Activated T-helper 2 cell treated with anti-CD3 and anti-CD28 coated beads, Interferon-gamma antibody, Interleukin-2, Interleukin-4, amounts not matched to agents 10 μg/mL and 5 μg/mL and 100 μg/mL, durations not matched to agents 14 hours and 24 hours and 36 hours (primary cell): ENCODE measurements around the gene SCT. TPM values are rescaled to one million over a fixed set of nuclear protein-coding genes. Genes with fewer than 3 reads are reported as not detected.
A peak's percentile ranks its signal among the peaks of the same experiment; 100 is the strongest.

Source experiments
- DNase-seq: peaks from one replicate; pipeline ENCODE4 v3.0.0; 2021; ENCODE audit warnings: low spot score
- H3K27ac Mint-ChIP-seq: one replicate; pipeline ENCODE4 v1.8.0; 2021; ENCODE audit warnings: mixed read lengths
- H3K27me3 Mint-ChIP-seq: one replicate; pipeline ENCODE4 v1.8.0; 2021; ENCODE audit warnings: low read depth, mixed read lengths
- H3K36me3 Mint-ChIP-seq: one replicate; pipeline ENCODE4 v1.8.0; 2021; ENCODE audit warnings: low read depth, mixed read lengths
- H3K4me1 Mint-ChIP-seq: one replicate; pipeline ENCODE4 v1.8.0; 2021; ENCODE audit warnings: low read depth, mixed read lengths
- H3K4me3 Mint-ChIP-seq: one replicate; pipeline ENCODE4 v1.8.0; 2021; ENCODE audit warnings: low read depth, mild to moderate bottlenecking, moderate library complexity, mixed read lengths
- H3K9me3 Mint-ChIP-seq: one replicate; pipeline ENCODE4 v1.8.0; 2021; ENCODE audit warnings: mixed read lengths
- intact Hi-C: fragments of 100-400 bp; cut with micrococcal nuclease; formaldehyde crosslinking; loops from one replicate; pipeline ENCODE4 v1.15.1; 2023
- total RNA-seq: library from RNA; stranded (reverse); gene quantifications from 2 replicates; pipeline ENCODE4 v1.2.3, GENCODE V29; 2022

SCT gene
- total RNA-seq, 1 donor from 2014 or later: not detected

GRCh38 chr11:616320-617198 lies 10.4 kb downstream of the SCT start:
- Mint-ChIP-seq H3K27me3 (no peaks in the 10 kb centered on the region), H3K36me3 (peaks cover 16% of the 10 kb centered on the region), H3K4me1 (peaks cover 8% of the 10 kb centered on the region), H3K4me3 (peak overlapping the region; percentile 85), H3K27ac (peak overlapping the region; percentile 66), H3K9me3 (no peaks in the 10 kb centered on the region)
- intact Hi-C loops: loop anchor here (10.0 kb wide), 1 partner anchor 108 kb away; no protein-coding TSS in a partner anchor
- no peak for DNase-seq

- peak; percentile 85 for DNase-seq
- intact Hi-C loops: loop anchor here (10.0 kb wide), 1 partner anchor 109 kb away; no protein-coding TSS in a partner anchor
- H3K4me3 Mint-ChIP-seq: peak within 1 kb of the TSS; percentile 85
- no peaks in the 10 kb centered on the region for H3K9me3 Mint-ChIP-seq
- peaks cover 23% of the 10 kb centered on the region for H3K36me3 Mint-ChIP-seq
- H3K4me1 Mint-ChIP-seq: peaks cover 8% of the 10 kb centered on the region
- no peaks in the 10 kb centered on the region for H3K27me3 Mint-ChIP-seq
- peak within 1 kb of the TSS; percentile 69 for H3K27ac Mint-ChIP-seq
Observed at GRCh38 chr11:615504-616319, 11.3 kb downstream of the SCT start, which contains the start of gene IRF7. Gene IRF7, minus strand, starts transcription at chr11:615950. Its CDS starts 586 bp downstream, at chr11:615364.

GRCh38 chr11:614623-615503 lies 12.1 kb downstream of the SCT start:
- Mint-ChIP-seq H3K36me3 (peaks cover 27% of the 10 kb centered on the region), H3K4me3 (peak overlapping the region; percentile 85), H3K27me3 (no peaks in the 10 kb centered on the region), H3K9me3 (no peaks in the 10 kb centered on the region), H3K4me1 (peaks cover 8% of the 10 kb centered on the region), H3K27ac (peak overlapping the region; percentile 69)
- no peak for DNase-seq
- intact Hi-C loops: loop anchor here (5.0 to 10.0 kb wide), 2 partner anchors 38 to 110 kb away; partner anchors contain the start of gene PHRF1

- peaks cover 8% of the 10 kb centered on the region for H3K4me1 Mint-ChIP-seq
- DNase-seq: no peak
- intact Hi-C loops: loop anchor here (5.0 to 10.0 kb wide), 2 partner anchors 37 to 111 kb away; partner anchors contain the start of gene PHRF1
- H3K36me3 Mint-ChIP-seq: peaks cover 29% of the 10 kb centered on the region
- peak overlapping the region; percentile 40 for H3K27ac Mint-ChIP-seq
- H3K27me3 Mint-ChIP-seq: no peaks in the 10 kb centered on the region
- peak overlapping the region; percentile 73 for H3K4me3 Mint-ChIP-seq
- no peaks in the 10 kb centered on the region for H3K9me3 Mint-ChIP-seq
Observed at GRCh38 chr11:614021-614622, 12.9 kb downstream of the SCT start.

- Mint-ChIP-seq H3K36me3 (peaks cover 33% of the 10 kb centered on the region), H3K4me1 (peaks cover 8% of the 10 kb centered on the region), H3K27me3 (no peaks in the 10 kb centered on the region), H3K4me3 (peak overlapping the region; percentile 73), H3K9me3 (no peaks in the 10 kb centered on the region), H3K27ac (peak overlapping the region; percentile 42)
- peak; percentile 54 for DNase-seq
- intact Hi-C loops: loop anchor here (5.0 to 10.0 kb wide), 2 partner anchors 36 to 111 kb away; partner anchors contain the start of gene PHRF1
Observed at GRCh38 chr11:613369-613968, 13.5 kb downstream of the SCT start.

GRCh38 chr11:612961-613300 lies 14.1 kb downstream of the SCT start:
- Mint-ChIP-seq H3K4me1 (peaks cover 8% of the 10 kb centered on the region), H3K36me3 (peaks cover 39% of the 10 kb centered on the region), H3K27me3 (no peaks in the 10 kb centered on the region), H3K4me3 (no peak overlapping the region), H3K27ac (no peak overlapping the region), H3K9me3 (no peaks in the 10 kb centered on the region)
- intact Hi-C loops: loop anchor here (5.0 to 10.0 kb wide), 2 partner anchors 36 to 112 kb away; partner anchors contain the start of gene PHRF1
- DNase-seq: no peak

GRCh38 chr11:612201-612960 lies 14.6 kb downstream of the SCT start:
- H3K4me3 Mint-ChIP-seq: peak overlapping the region; percentile 24

GRCh38 chr11:611001-611996 lies 15.7 kb downstream of the SCT start:
- intact Hi-C loops: loop anchor here (5.0 to 10.0 kb wide), 2 partner anchors 34 to 114 kb away; partner anchors contain the start of gene PHRF1
- Mint-ChIP-seq H3K36me3 (peaks cover 54% of the 10 kb centered on the region), H3K4me1 (peaks cover 4% of the 10 kb centered on the region), H3K9me3 (no peaks in the 10 kb centered on the region), H3K27ac (peak overlapping the region; percentile 17), H3K4me3 (no peak overlapping the region), H3K27me3 (no peaks in the 10 kb centered on the region)
- no peak for DNase-seq

More at GRCh38 chr11:612201-612960, 14.6 kb downstream of the SCT start:
- no peak overlapping the region for H3K27ac Mint-ChIP-seq
- peaks cover 8% of the 10 kb centered on the region for H3K4me1 Mint-ChIP-seq
- intact Hi-C loops: loop anchor here (5.0 to 10.0 kb wide), 2 partner anchors 35 to 112 kb away; partner anchors contain the start of gene PHRF1
- no peak for DNase-seq
- no peaks in the 10 kb centered on the region for H3K27me3 Mint-ChIP-seq
- peaks cover 43% of the 10 kb centered on the region for H3K36me3 Mint-ChIP-seq
- H3K9me3 Mint-ChIP-seq: no peaks in the 10 kb centered on the region

- intact Hi-C loops: loop anchor here (5.0 to 10.0 kb wide), 2 partner anchors 33 to 115 kb away; partner anchors contain the start of gene PHRF1
- no peak overlapping the region for H3K27ac Mint-ChIP-seq
Observed at GRCh38 chr11:610146-610801, 16.7 kb downstream of the SCT start.

More at GRCh38 chr11:610146-610801, 16.7 kb downstream of the SCT start:
- no peaks in the 10 kb centered on the region for H3K27me3 Mint-ChIP-seq
- peaks cover 4% of the 10 kb centered on the region for H3K4me1 Mint-ChIP-seq
- no peak overlapping the region for H3K4me3 Mint-ChIP-seq
- peaks cover 54% of the 10 kb centered on the region for H3K36me3 Mint-ChIP-seq
- no peaks in the 10 kb centered on the region for H3K9me3 Mint-ChIP-seq
- no peak for DNase-seq
